PFSK-1 (cell line): Measurements from ENCODE around the gene AATK.

Source experiments
- POLR2AphosphoS5 ChIP-seq: IDR thresholded peaks from 2 replicates; pipeline ENCODE4 v1.6.1; 2012; ENCODE audit warnings: low read depth, mild to moderate bottlenecking, control low read depth, low read length, moderate library complexity
- REST ChIP-seq, 2 experiments: IDR thresholded peaks; 2 replicates each; pipeline versions ENCODE4 v1.6.1 to v1.8.0; 2011 to 2012; ENCODE audit warnings: low read depth in 2 of 2, low read length in 2 of 2, control low read depth in 1 of 2, inconsistent platforms in 1 of 2, mild to moderate bottlenecking in 1 of 2, moderate library complexity in 1 of 2; ENCODE audit not compliant: insufficient read depth in 1 of 2
- SIN3A ChIP-seq: IDR thresholded peaks from 2 replicates; pipeline ENCODE4 v1.6.1; 2012; ENCODE audit warnings: mild to moderate bottlenecking, low read length, moderate library complexity, borderline replicate concordance; ENCODE audit not compliant: insufficient read depth
- TAF1 ChIP-seq: IDR thresholded peaks from 2 replicates; pipeline ENCODE4 v1.6.1; 2012; ENCODE audit warnings: low read length, control low read depth, borderline replicate concordance; ENCODE audit not compliant: insufficient read depth

GRCh38 chr17:81144423-81144781, 21.6 kb downstream of the AATK start:
- TF ChIP-seq REST (IDR thresholded peaks at IDR 0.05; ENCODE audit: insufficient read depth in 1 of 2, low read depth in 2 of 2, low read length in 2 of 2) (no peak), SIN3A (no peak), POLR2AphosphoS5 (no peak), TAF1 (no peak)
